GM23338 (cell line): ENCODE data around the gene COL25A1. TPM values are rescaled to one million over a fixed set of nuclear protein-coding genes. Genes with fewer than 3 reads are reported as not detected.

Experiments
- ATAC-seq: fragments of 200-7000 bp; cut with Tn5 transposase; 3 replicates; pipeline ENCODE4 v1.9.1; 2020
- DNase-seq: peaks from one replicate; pipeline ENCODE4 v3.0.0-alpha.2; 2015; ENCODE audit warnings: low spot score
- H2AFZ ChIP-seq: fragments of 200-600 bp; sonication (generic); 2 replicates; pipeline ENCODE4 v1.8.0; 2016; ENCODE audit warnings: antibody characterized with exemption, mild to moderate bottlenecking, moderate library complexity
- H3F3A ChIP-seq: fragments of 200-600 bp; sonication (generic); replicated peaks from 2 replicates; pipeline ENCODE4 v1.8.0; 2017; ENCODE audit warnings: antibody characterized with exemption, mixed run types, low read depth
- H3K27ac ChIP-seq: fragments of 200-600 bp; sonication (generic); 2 replicates; pipeline ENCODE4 v1.6.1; 2016; ENCODE audit warnings: low read depth
- H3K27me3 ChIP-seq: fragments of 200-600 bp; sonication (generic); 2 replicates; pipeline ENCODE4 v1.8.0; 2016; ENCODE audit warnings: mild to moderate bottlenecking, mixed run types, moderate library complexity; ENCODE audit not compliant: insufficient read depth
- H3K36me3 ChIP-seq: fragments of 200-600 bp; sonication (generic); 2 replicates; pipeline ENCODE4 v1.8.0; 2016; ENCODE audit warnings: mild to moderate bottlenecking; ENCODE audit not compliant: insufficient read depth
- H3K4me1 ChIP-seq: fragments of 200-600 bp; sonication (generic); 2 replicates; pipeline ENCODE4 v1.8.0; 2016; ENCODE audit warnings: mild to moderate bottlenecking, moderate library complexity; ENCODE audit not compliant: insufficient read depth
- H3K4me2 ChIP-seq: fragments of 200-600 bp; sonication (generic); 2 replicates; pipeline ENCODE4 v1.7.1; 2017; ENCODE audit warnings: mixed run types
- H3K4me3 ChIP-seq: fragments of 200-600 bp; sonication (generic); 2 replicates; pipeline ENCODE4 v1.6.1; 2016; ENCODE audit warnings: mixed run types
- H3K79me2 ChIP-seq: fragments of 200-600 bp; sonication (generic); replicated peaks from 2 replicates; pipeline ENCODE4 v1.8.0; 2017; ENCODE audit warnings: mild to moderate bottlenecking; ENCODE audit not compliant: insufficient read depth
- H3K9me2 ChIP-seq: fragments of 200-600 bp; sonication (generic); 2 replicates; pipeline ENCODE4 v1.8.0; 2017; ENCODE audit not compliant: insufficient read depth
- H4K20me1 ChIP-seq: fragments of 200-600 bp; sonication (generic); replicated peaks from 2 replicates; pipeline ENCODE4 v1.8.0; 2017; ENCODE audit warnings: mild to moderate bottlenecking; ENCODE audit not compliant: insufficient read depth
- H3K27ac Mint-ChIP-seq: 2 replicates; pipeline ENCODE4 v1.8.0; 2020; ENCODE audit warnings: inconsistent platforms, mild to moderate bottlenecking, moderate library complexity, mixed read lengths
- H3K27me3 Mint-ChIP-seq: 3 replicates; pipeline ENCODE4 v1.8.0; 2022; ENCODE audit warnings: low read depth, mild to moderate bottlenecking, moderate library complexity, mixed read lengths, inconsistent platforms; ENCODE audit not compliant: insufficient read depth, poor library complexity
- H3K36me3 Mint-ChIP-seq: 3 replicates; pipeline ENCODE4 v1.8.0; 2021; ENCODE audit warnings: low read depth, mild to moderate bottlenecking, inconsistent platforms, moderate library complexity, mixed read lengths
- H3K4me1 Mint-ChIP-seq: 3 replicates; pipeline ENCODE4 v1.8.0; 2020; ENCODE audit warnings: mild to moderate bottlenecking, inconsistent platforms, mixed read lengths
- H3K4me3 Mint-ChIP-seq: 3 replicates; pipeline ENCODE4 v1.8.0; 2021; ENCODE audit warnings: moderate library complexity, mild to moderate bottlenecking, inconsistent platforms, mixed read lengths
- H3K9me3 Mint-ChIP-seq: 3 replicates; pipeline ENCODE4 v1.8.0; 2020; ENCODE audit warnings: moderate library complexity, mild to moderate bottlenecking, inconsistent platforms, mixed read lengths
- CREB1 ChIP-seq: fragments of 250-450 bp; sonication (Bioruptor Pico); IDR thresholded peaks from 2 replicates; pipeline ENCODE4 v1.5.0; 2020; ENCODE audit warnings: low read depth, mild to moderate bottlenecking, moderate library complexity
- EZH2 ChIP-seq: fragments of 200-600 bp; sonication (generic); IDR thresholded peaks from one replicate; pipeline ENCODE4 v1.8.0; 2017; ENCODE audit warnings: antibody characterized with exemption, mild to moderate bottlenecking, low read depth; ENCODE audit not compliant: unreplicated experiment
- EZH2phosphoT487 ChIP-seq: fragments of 200-600 bp; sonication (generic); IDR thresholded peaks from one replicate; pipeline ENCODE4 v1.8.1; 2018; ENCODE audit warnings: antibody characterized with exemption; ENCODE audit not compliant: unreplicated experiment
- JUNB ChIP-seq: IDR thresholded peaks from one replicate; pipeline ENCODE4 v1.6.1; 2016; ENCODE audit warnings: antibody characterized with exemption; ENCODE audit not compliant: unreplicated experiment
- NANOG ChIP-seq: IDR thresholded peaks from 2 replicates; pipeline ENCODE4 v1.6.1; 2016; ENCODE audit warnings: antibody characterized with exemption, borderline replicate concordance
- STAT1 ChIP-seq: IDR thresholded peaks from one replicate; pipeline ENCODE4 v1.6.1; 2016; ENCODE audit warnings: antibody characterized with exemption; ENCODE audit not compliant: unreplicated experiment
- ZNF331 ChIP-seq: fragments of 250-450 bp; sonication (Bioruptor Pico); IDR thresholded peaks from 2 replicates; pipeline ENCODE4 v1.5.0; 2020; ENCODE audit warnings: low read depth, mild to moderate bottlenecking, moderate library complexity
- polyA plus RNA-seq: library from polyadenylated mRNA; unstranded; fragments of >200 nt; fragmentation: Nextera tagmentation; extraction: Ambion mirVana; gene quantifications from 2 replicates; pipeline ENCODE4 v1.2.1, GENCODE V29; 2016
- total RNA-seq: library from RNA; depleted of rRNA; stranded (reverse); fragments of >200 nt; shearing (Covaris generic); gene quantifications from 2 replicates; pipeline ENCODE4 v1.2.3, GENCODE V29; 2014
- TF ChIP-seq, protein P1 (sequence below): IDR thresholded peaks from one replicate; pipeline ENCODE4 v1.6.1; 2018; ENCODE audit warnings: antibody characterized with exemption; ENCODE audit not compliant: unreplicated experiment
- TF ChIP-seq, protein P2 (sequence below): IDR thresholded peaks from 2 replicates; pipeline ENCODE4 v1.6.1; 2016; ENCODE audit warnings: antibody characterized with exemption
- TF ChIP-seq, protein P3 (sequence below): fragments of 250-450 bp; sonication (Bioruptor Pico); IDR thresholded peaks from 2 replicates; pipeline ENCODE4 v1.5.0; 2020; ENCODE audit warnings: mild to moderate bottlenecking, moderate library complexity
- TF ChIP-seq, protein P4 (sequence below), 2 experiments: fragments of 200-600 bp in 1 of 2; sonication (generic) in 1 of 2; conservative IDR thresholded peaks; 2 replicates each; pipeline versions ENCODE4 v1.5.1 to v1.6.1; 2016 to 2017; ENCODE audit warnings: antibody characterized with exemption in 2 of 2, low read depth in 2 of 2, mild to moderate bottlenecking in 2 of 2, moderate library complexity in 1 of 2

COL25A1 gene
- total and polyA plus RNA-seq, 2 experiments from 2014 or later, result 3.9 to 5.6 TPM

DNA sequence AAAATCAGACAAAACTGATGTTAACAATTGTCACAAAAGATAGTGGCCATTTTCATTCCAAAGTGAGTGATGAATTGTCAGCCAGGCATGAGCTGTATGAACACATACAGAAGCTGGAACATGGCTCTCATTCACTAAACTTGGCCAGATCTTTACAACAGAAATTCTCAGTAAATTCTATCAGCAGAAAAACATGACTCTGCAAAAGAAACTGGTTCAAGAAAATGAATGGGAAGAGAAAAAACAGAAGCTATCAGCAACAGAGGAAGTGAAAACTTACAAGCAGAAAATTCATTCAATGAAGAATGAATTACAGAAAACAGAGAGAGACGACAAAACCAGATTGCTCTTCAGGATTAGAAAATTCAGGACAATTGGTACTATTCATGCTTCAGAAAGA, 249.6 kb downstream of the COL25A1 start (continued):
- TF ChIP-seq EZH2phosphoT487 (no peak), ZNF331 (CRISPR knock-in tag) (no peak), STAT1 (no peak), CREB1 (no peak), EZH2 (no peak)
- TF ChIP-seq, protein P1, sequence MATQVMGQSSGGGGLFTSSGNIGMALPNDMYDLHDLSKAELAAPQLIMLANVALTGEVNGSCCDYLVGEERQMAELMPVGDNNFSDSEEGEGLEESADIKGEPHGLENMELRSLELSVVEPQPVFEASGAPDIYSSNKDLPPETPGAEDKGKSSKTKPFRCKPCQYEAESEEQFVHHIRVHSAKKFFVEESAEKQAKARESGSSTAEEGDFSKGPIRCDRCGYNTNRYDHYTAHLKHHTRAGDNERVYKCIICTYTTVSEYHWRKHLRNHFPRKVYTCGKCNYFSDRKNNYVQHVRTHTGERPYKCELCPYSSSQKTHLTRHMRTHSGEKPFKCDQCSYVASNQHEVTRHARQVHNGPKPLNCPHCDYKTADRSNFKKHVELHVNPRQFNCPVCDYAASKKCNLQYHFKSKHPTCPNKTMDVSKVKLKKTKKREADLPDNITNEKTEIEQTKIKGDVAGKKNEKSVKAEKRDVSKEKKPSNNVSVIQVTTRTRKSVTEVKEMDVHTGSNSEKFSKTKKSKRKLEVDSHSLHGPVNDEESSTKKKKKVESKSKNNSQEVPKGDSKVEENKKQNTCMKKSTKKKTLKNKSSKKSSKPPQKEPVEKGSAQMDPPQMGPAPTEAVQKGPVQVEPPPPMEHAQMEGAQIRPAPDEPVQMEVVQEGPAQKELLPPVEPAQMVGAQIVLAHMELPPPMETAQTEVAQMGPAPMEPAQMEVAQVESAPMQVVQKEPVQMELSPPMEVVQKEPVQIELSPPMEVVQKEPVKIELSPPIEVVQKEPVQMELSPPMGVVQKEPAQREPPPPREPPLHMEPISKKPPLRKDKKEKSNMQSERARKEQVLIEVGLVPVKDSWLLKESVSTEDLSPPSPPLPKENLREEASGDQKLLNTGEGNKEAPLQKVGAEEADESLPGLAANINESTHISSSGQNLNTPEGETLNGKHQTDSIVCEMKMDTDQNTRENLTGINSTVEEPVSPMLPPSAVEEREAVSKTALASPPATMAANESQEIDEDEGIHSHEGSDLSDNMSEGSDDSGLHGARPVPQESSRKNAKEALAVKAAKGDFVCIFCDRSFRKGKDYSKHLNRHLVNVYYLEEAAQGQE, result no peak

DNA sequence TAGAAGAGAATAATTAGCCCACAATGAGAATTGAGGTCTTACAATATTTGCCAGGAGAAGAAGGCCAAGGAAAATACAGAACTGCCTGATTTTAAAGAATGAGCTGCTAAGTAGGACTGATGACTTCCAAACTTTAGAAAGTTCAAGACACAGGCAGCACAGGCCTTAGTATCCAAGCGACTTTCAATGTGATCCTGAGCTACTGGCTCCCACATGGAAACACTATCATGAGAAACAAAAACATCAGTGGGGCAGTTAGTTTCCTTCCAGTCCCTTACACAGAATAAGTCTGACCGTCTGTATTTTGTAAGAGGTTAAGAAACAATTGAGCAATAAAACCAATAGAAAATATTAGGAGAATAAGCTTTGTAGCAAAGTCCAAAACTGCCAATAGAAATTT, 251.4 kb downstream of the COL25A1 start:
- Mint-ChIP-seq H3K4me1 (no peaks in the 10 kb centered on the region), H3K9me3 (no peaks in the 10 kb centered on the region)
- H4K20me1 ChIP-seq, result no peaks in the 10 kb centered on the region
- TF ChIP-seq CREB1, result no peak
- TF ChIP-seq, protein P2, sequence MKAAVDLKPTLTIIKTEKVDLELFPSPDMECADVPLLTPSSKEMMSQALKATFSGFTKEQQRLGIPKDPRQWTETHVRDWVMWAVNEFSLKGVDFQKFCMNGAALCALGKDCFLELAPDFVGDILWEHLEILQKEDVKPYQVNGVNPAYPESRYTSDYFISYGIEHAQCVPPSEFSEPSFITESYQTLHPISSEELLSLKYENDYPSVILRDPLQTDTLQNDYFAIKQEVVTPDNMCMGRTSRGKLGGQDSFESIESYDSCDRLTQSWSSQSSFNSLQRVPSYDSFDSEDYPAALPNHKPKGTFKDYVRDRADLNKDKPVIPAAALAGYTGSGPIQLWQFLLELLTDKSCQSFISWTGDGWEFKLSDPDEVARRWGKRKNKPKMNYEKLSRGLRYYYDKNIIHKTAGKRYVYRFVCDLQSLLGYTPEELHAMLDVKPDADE, result no peak
- no peak for TF ChIP-seq EZH2phosphoT487
- TF ChIP-seq JUNB, result no peak
- TF ChIP-seq NANOG, result no peak
- no peak for TF ChIP-seq STAT1
- no peak for TF ChIP-seq EZH2
- TF ChIP-seq ZNF331 (CRISPR knock-in tag), result no peak
- TF ChIP-seq, protein P3, sequence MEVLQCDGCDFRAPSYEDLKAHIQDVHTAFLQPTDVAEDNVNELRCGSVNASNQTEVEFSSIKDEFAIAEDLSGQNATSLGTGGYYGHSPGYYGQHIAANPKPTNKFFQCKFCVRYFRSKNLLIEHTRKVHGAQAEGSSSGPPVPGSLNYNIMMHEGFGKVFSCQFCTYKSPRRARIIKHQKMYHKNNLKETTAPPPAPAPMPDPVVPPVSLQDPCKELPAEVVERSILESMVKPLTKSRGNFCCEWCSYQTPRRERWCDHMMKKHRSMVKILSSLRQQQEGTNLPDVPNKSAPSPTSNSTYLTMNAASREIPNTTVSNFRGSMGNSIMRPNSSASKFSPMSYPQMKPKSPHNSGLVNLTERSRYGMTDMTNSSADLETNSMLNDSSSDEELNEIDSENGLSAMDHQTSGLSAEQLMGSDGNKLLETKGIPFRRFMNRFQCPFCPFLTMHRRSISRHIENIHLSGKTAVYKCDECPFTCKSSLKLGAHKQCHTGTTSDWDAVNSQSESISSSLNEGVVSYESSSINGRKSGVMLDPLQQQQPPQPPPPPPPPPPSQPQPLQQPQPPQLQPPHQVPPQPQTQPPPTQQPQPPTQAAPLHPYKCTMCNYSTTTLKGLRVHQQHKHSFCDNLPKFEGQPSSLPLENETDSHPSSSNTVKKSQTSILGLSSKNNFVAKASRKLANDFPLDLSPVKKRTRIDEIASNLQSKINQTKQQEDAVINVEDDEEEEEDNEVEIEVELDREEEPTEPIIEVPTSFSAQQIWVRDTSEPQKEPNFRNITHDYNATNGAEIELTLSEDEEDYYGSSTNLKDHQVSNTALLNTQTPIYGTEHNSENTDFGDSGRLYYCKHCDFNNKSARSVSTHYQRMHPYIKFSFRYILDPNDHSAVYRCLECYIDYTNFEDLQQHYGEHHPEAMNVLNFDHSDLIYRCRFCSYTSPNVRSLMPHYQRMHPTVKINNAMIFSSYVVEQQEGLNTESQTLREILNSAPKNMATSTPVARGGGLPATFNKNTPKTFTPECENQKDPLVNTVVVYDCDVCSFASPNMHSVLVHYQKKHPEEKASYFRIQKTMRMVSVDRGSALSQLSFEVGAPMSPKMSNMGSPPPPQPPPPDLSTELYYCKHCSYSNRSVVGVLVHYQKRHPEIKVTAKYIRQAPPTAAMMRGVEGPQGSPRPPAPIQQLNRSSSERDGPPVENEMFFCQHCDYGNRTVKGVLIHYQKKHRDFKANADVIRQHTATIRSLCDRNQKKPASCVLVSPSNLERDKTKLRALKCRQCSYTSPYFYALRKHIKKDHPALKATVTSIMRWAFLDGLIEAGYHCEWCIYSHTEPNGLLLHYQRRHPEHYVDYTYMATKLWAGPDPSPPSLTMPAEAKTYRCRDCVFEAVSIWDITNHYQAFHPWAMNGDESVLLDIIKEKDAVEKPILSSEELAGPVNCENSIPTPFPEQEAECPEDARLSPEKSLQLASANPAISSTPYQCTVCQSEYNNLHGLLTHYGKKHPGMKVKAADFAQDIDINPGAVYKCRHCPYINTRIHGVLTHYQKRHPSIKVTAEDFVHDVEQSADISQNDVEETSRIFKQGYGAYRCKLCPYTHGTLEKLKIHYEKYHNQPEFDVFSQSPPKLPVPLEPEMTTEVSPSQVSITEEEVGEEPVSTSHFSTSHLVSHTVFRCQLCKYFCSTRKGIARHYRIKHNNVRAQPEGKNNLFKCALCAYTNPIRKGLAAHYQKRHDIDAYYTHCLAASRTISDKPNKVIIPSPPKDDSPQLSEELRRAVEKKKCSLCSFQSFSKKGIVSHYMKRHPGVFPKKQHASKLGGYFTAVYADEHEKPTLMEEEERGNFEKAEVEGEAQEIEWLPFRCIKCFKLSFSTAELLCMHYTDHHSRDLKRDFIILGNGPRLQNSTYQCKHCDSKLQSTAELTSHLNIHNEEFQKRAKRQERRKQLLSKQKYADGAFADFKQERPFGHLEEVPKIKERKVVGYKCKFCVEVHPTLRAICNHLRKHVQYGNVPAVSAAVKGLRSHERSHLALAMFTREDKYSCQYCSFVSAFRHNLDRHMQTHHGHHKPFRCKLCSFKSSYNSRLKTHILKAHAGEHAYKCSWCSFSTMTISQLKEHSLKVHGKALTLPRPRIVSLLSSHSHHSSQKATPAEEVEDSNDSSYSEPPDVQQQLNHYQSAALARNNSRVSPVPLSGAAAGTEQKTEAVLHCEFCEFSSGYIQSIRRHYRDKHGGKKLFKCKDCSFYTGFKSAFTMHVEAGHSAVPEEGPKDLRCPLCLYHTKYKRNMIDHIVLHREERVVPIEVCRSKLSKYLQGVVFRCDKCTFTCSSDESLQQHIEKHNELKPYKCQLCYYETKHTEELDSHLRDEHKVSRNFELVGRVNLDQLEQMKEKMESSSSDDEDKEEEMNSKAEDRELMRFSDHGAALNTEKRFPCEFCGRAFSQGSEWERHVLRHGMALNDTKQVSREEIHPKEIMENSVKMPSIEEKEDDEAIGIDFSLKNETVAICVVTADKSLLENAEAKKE, result no peak
- TF ChIP-seq, protein P4, sequence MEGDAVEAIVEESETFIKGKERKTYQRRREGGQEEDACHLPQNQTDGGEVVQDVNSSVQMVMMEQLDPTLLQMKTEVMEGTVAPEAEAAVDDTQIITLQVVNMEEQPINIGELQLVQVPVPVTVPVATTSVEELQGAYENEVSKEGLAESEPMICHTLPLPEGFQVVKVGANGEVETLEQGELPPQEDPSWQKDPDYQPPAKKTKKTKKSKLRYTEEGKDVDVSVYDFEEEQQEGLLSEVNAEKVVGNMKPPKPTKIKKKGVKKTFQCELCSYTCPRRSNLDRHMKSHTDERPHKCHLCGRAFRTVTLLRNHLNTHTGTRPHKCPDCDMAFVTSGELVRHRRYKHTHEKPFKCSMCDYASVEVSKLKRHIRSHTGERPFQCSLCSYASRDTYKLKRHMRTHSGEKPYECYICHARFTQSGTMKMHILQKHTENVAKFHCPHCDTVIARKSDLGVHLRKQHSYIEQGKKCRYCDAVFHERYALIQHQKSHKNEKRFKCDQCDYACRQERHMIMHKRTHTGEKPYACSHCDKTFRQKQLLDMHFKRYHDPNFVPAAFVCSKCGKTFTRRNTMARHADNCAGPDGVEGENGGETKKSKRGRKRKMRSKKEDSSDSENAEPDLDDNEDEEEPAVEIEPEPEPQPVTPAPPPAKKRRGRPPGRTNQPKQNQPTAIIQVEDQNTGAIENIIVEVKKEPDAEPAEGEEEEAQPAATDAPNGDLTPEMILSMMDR (conservative IDR thresholded peaks at IDR 0.05; ENCODE audit: low read depth in 2 of 2), result no peak

More for the DNA sequence above, 251.4 kb downstream of the COL25A1 start:
- Histone ChIP-seq H3K4me2 (no peak overlapping the region), H3K27ac (no peak overlapping the region), H3K27me3 (no peaks in the 10 kb centered on the region), H3K4me3 (no peak overlapping the region), H3K79me2 (no peaks in the 10 kb centered on the region), H3K9me2 (no peaks in the 10 kb centered on the region), H3K36me3 (no peaks in the 10 kb centered on the region), H3K4me1 (no peaks in the 10 kb centered on the region), H3F3A (no peaks in the 10 kb centered on the region), H2AFZ (no peak overlapping the region)
- Mint-ChIP-seq H3K27ac (no peak overlapping the region), H3K27me3 (no peaks in the 10 kb centered on the region), H3K36me3 (no peaks in the 10 kb centered on the region), H3K4me3 (no peak overlapping the region)
- no peak for DNase-seq
- no peak for ATAC-seq
